Endothelial cell of umbilical vein (primary cell): Measurements from ENCODE around the gene COX10. TPM values are rescaled to one million over a fixed set of nuclear protein-coding genes. Genes with fewer than 3 reads are reported as not detected.

Experiments
- BruUV-seq: library from RNA; stranded (reverse); fragments of 400-500 nt; replicated peaks from 2 replicates; lab custom pipeline; 2021; lab: Mats Ljungman, UMichigan
- CTCF ChIA-PET: fragments of 300-600, 350-600 bp; sonication (Branson Sonifier 250); formaldehyde crosslinking; loops from one replicate; lab custom pipeline; 2021; ENCODE audit warnings: antibody characterized with exemption, inconsistent platforms; lab: Charles Lee
- POLR2A ChIA-PET: fragments of 300-600, 350-600 bp; sonication (Branson Sonifier 250); formaldehyde crosslinking; loops from one replicate; lab custom pipeline; 2021; ENCODE audit warnings: antibody characterized with exemption, inconsistent platforms; lab: Charles Lee
- DNase-seq: peaks from one replicate; pipeline ENCODE4 v3.0.0-alpha.2; 2011; ENCODE audit warnings: low read depth, low spot score
- FAIRE-seq: peaks from 2 replicates; lab custom pipeline; 2011; peaks lifted over from hg19 to GRCh38; lab: Jason Lieb, UNC
- H2AFZ ChIP-seq: 2 replicates; pipeline ENCODE4 v1.6.0; 2012; ENCODE audit warnings: low read depth, low read length, control low read depth, inconsistent platforms
- H3K27ac ChIP-seq: 2 replicates; pipeline ENCODE4 v1.5.1; 2011; ENCODE audit warnings: low read depth, mild to moderate bottlenecking, control low read depth, low read length, moderate library complexity; ENCODE audit not compliant: insufficient read depth
- H3K27me3 ChIP-seq, 2 experiments: 2 replicates each; pipeline versions ENCODE4 v1.6.0 to v1.6.1; 2011; ENCODE audit warnings: low read length in 2 of 2, mixed read lengths in 1 of 2; ENCODE audit not compliant: control insufficient read depth in 2 of 2, insufficient read depth in 2 of 2
- H3K36me3 ChIP-seq, 2 experiments: 2 replicates in 1 of 2; 3 replicates in 1 of 2; pipeline ENCODE4 v1.5.1; 2011; ENCODE audit warnings: low read length in 2 of 2, mild to moderate bottlenecking in 1 of 2, moderate library complexity in 1 of 2; ENCODE audit not compliant: control insufficient read depth in 2 of 2, insufficient read depth in 2 of 2; ENCODE audit errors: extremely low read depth in 1 of 2
- H3K4me1 ChIP-seq: 3 replicates; pipeline ENCODE4 v1.5.1; 2011; ENCODE audit warnings: mild to moderate bottlenecking, low read length; ENCODE audit not compliant: control insufficient read depth, insufficient read depth; ENCODE audit errors: extremely low read depth
- H3K4me2 ChIP-seq: 2 replicates; pipeline ENCODE4 v1.6.1; 2011; ENCODE audit warnings: low read length, control low read depth, mixed read lengths; ENCODE audit not compliant: insufficient read depth
- H3K4me3 ChIP-seq, 3 experiments: fragments of 200-600 bp in 1 of 3; sonication (generic), shearing (Covaris generic) in 1 of 3; replicated peaks in 1 of 3; 2 replicates each; pipeline ENCODE4 v1.5.1; 2011 to 2016; ENCODE audit warnings: control low read depth in 3 of 3, low read length in 3 of 3, mild to moderate bottlenecking in 2 of 3, inconsistent platforms in 1 of 3, low read depth in 1 of 3, moderate library complexity in 1 of 3; ENCODE audit not compliant: insufficient read depth in 1 of 3
- H3K79me2 ChIP-seq: 2 replicates; pipeline ENCODE4 v1.6.0; 2012; ENCODE audit warnings: low read length, inconsistent platforms; ENCODE audit not compliant: control insufficient read depth, insufficient read depth
- H3K9ac ChIP-seq: replicated peaks from 2 replicates; pipeline ENCODE3; 2011; ENCODE audit warnings: low read length, control low read depth; ENCODE audit not compliant: insufficient read depth; ENCODE audit errors: extremely low read depth
- H3K9me1 ChIP-seq: replicated peaks from 3 replicates; pipeline ENCODE4 v1.6.0; 2011; ENCODE audit warnings: mild to moderate bottlenecking, low read length; ENCODE audit not compliant: control insufficient read depth, insufficient read depth; ENCODE audit errors: extremely low read depth
- H3K9me3 ChIP-seq: replicated peaks from 2 replicates; pipeline ENCODE4 v1.5.1; 2012; ENCODE audit warnings: low read length, inconsistent platforms; ENCODE audit not compliant: control insufficient read depth, insufficient read depth
- H4K20me1 ChIP-seq: replicated peaks from 2 replicates; pipeline ENCODE3; 2011; ENCODE audit warnings: mild to moderate bottlenecking, low read length; ENCODE audit not compliant: control insufficient read depth, insufficient read depth; ENCODE audit errors: extremely low read depth
- EZH2 ChIP-seq: IDR thresholded peaks from 2 replicates; pipeline ENCODE4 v1.6.1; 2012; ENCODE audit warnings: borderline replicate concordance, low read depth, mild to moderate bottlenecking, moderate library complexity, low read length, inconsistent platforms; ENCODE audit not compliant: severe bottlenecking
- FOS ChIP-seq: IDR thresholded peaks from 2 replicates; pipeline ENCODE4 v1.6.1; 2011; ENCODE audit warnings: mild to moderate bottlenecking, low read length, moderate library complexity, borderline replicate concordance; ENCODE audit not compliant: insufficient read depth
- GATA2 ChIP-seq: IDR thresholded peaks from 2 replicates; pipeline ENCODE4 v1.7.0; 2011; ENCODE audit warnings: low read depth, mild to moderate bottlenecking, moderate library complexity, mixed read lengths, low read length; ENCODE audit not compliant: insufficient read length, insufficient read depth
- JUN ChIP-seq: IDR thresholded peaks from 2 replicates; pipeline ENCODE4 v1.6.1; 2011; ENCODE audit warnings: borderline replicate concordance, low read depth; ENCODE audit not compliant: insufficient read length, insufficient read depth
- MYC ChIP-seq: IDR thresholded peaks from one replicate; pipeline ENCODE4 v1.6.1; 2011; ENCODE audit warnings: mild to moderate bottlenecking, low read depth, low read length
- POLR2A ChIP-seq: IDR thresholded peaks from 2 replicates; pipeline ENCODE4 v1.6.1; 2012; ENCODE audit warnings: low read depth, mild to moderate bottlenecking, control low read depth, low read length
- POLR2AphosphoS5 ChIP-seq: IDR thresholded peaks from 2 replicates; pipeline ENCODE4 v1.6.1; 2012; ENCODE audit warnings: low read depth, mild to moderate bottlenecking, control low read depth, low read length, moderate library complexity; ENCODE audit not compliant: insufficient read depth
- dilution Hi-C: fragments of 300-500 bp; cut with MboI; formaldehyde crosslinking; loops from one replicate; pipeline ENCODE4 v1.15.0; 2019; ENCODE audit warnings: low sequenced_read_pairs; ENCODE audit not compliant: extremely low pct_ligation_motif_present
- intact Hi-C: fragments of 100-400 bp; cut with micrococcal nuclease; formaldehyde crosslinking; loops from one replicate; pipeline ENCODE4 v1.10.0; 2022
- polyA plus RNA-seq, 4 experiments: library from polyadenylated mRNA; depleted of rRNA in 3 of 4; stranded (reverse) in 3 of 4; unstranded in 1 of 4; fragments of >200 nt; gene quantifications; 2 replicates each; pipeline versions ENCODE4 v1.2.1 to v1.2.3, GENCODE V29; 2011 to 2012; ENCODE audit warnings: missing spikeins in 1 of 4
- total RNA-seq: library from RNA; stranded (reverse); gene quantifications from 2 replicates; pipeline ENCODE4 v1.2.3, GENCODE V29; 2021
- TF ChIP-seq, protein P1 (sequence below), 2 donors: IDR thresholded peaks; 1 replicate in 1 of 2; 2 replicates in 1 of 2; pipeline ENCODE4 v1.5.1; 2011; ENCODE audit warnings: low read length in 2 of 2, mild to moderate bottlenecking in 2 of 2, moderate library complexity in 2 of 2, control low read depth in 1 of 2, inconsistent platforms in 1 of 2, low read depth in 1 of 2; ENCODE audit not compliant: insufficient read depth in 1 of 2; ENCODE audit errors: extremely low read depth in 1 of 2
- TF ChIP-seq, protein P2 (sequence below): IDR thresholded peaks from 2 replicates; pipeline ENCODE4 v1.6.1; 2011; ENCODE audit not compliant: insufficient read depth, insufficient read length

Gene COX10
- total and polyA plus RNA-seq, 2 donors (not counting 3 experiments of a cell fraction or from before 2014, with no cell fraction given): 9.8 to 12.1 TPM

DNA sequence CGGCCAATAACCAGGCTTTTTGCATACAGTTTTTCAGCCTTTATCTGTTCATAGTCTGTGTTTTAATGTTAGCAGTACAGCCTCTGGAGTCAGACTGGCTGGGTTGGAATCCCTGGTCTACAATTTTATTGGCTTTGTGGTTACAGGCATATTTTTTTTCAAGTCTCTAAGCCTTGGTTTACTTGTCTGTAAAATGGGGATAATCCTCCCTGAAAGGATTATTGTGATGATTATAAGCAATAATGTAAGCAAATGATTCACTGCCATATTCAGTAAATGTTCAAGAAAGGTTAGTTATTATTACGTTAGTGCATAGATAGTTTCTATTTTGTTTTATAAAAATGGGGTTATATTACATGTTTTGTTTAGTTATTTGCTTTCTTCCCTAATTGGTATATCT lies 15.7 kb downstream of the COX10 start:
- intact Hi-C loops: no loop called here
- H3K9me1 ChIP-seq: no peaks in the 10 kb centered on the region
- no peak overlapping the region for H2AFZ ChIP-seq
- no peak overlapping the region for H3K4me2 ChIP-seq
- TF ChIP-seq MYC (no peak), POLR2A (no peak), GATA2 (no peak), JUN (no peak), FOS (no peak), POLR2AphosphoS5 (no peak), EZH2 (no peak)
- TF ChIP-seq, protein P1, sequence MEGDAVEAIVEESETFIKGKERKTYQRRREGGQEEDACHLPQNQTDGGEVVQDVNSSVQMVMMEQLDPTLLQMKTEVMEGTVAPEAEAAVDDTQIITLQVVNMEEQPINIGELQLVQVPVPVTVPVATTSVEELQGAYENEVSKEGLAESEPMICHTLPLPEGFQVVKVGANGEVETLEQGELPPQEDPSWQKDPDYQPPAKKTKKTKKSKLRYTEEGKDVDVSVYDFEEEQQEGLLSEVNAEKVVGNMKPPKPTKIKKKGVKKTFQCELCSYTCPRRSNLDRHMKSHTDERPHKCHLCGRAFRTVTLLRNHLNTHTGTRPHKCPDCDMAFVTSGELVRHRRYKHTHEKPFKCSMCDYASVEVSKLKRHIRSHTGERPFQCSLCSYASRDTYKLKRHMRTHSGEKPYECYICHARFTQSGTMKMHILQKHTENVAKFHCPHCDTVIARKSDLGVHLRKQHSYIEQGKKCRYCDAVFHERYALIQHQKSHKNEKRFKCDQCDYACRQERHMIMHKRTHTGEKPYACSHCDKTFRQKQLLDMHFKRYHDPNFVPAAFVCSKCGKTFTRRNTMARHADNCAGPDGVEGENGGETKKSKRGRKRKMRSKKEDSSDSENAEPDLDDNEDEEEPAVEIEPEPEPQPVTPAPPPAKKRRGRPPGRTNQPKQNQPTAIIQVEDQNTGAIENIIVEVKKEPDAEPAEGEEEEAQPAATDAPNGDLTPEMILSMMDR (IDR thresholded peaks at IDR 0.05; ENCODE audit: extremely low read depth in 1 of 2, insufficient read depth in 1 of 2, low read depth in 1 of 2, low read length in 2 of 2): no peak
- TF ChIP-seq, protein P2, sequence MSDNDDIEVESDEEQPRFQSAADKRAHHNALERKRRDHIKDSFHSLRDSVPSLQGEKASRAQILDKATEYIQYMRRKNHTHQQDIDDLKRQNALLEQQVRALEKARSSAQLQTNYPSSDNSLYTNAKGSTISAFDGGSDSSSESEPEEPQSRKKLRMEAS: no peak
- H3K27me3 ChIP-seq: no peaks in the 10 kb centered on the region
- FAIRE-seq (no peak), DNase-seq (no peak)
- H3K36me3 ChIP-seq: no peaks in the 10 kb centered on the region
- CTCF ChIA-PET: no interaction called here
- peaks cover 3% of the 10 kb centered on the region for H4K20me1 ChIP-seq
- H3K9ac ChIP-seq: no peak overlapping the region
- no TSS peak for BruUV-seq
- dilution Hi-C loops: no loop called here
- peaks cover 10% of the 10 kb centered on the region for H3K79me2 ChIP-seq
- H3K27ac ChIP-seq: no peak overlapping the region
- H3K4me1 ChIP-seq: no peaks in the 10 kb centered on the region
- POLR2A ChIA-PET: no interaction called here
- no peak overlapping the region for H3K4me3 ChIP-seq
- H3K9me3 ChIP-seq: no peaks in the 10 kb centered on the region
